Endometrial microvascular endothelial cells (primary cell): ENCODE measurements around the gene LRRC8C. TPM values are rescaled to one million over a fixed set of nuclear protein-coding genes. Genes with fewer than 3 reads are reported as not detected.

Experiments used
- in situ Hi-C: cut with HindIII; loops from 2 replicates; pipeline ENCODE4 v1.10.0; 2017; ENCODE audit warnings: low sequenced_read_pairs, low pct_unique_long_range_greater_than_20kb; ENCODE audit errors: inconsistent ontology term
- total RNA-seq: library from RNA; depleted of rRNA; stranded (reverse); fragments of >200 nt; gene quantifications from one replicate; pipeline ENCODE4 v1.2.3, GENCODE V29; 2015; ENCODE audit errors: inconsistent ontology term

LRRC8C gene
- total RNA-seq, 1 donor from 2014 or later, result 32.2 TPM

DNA sequence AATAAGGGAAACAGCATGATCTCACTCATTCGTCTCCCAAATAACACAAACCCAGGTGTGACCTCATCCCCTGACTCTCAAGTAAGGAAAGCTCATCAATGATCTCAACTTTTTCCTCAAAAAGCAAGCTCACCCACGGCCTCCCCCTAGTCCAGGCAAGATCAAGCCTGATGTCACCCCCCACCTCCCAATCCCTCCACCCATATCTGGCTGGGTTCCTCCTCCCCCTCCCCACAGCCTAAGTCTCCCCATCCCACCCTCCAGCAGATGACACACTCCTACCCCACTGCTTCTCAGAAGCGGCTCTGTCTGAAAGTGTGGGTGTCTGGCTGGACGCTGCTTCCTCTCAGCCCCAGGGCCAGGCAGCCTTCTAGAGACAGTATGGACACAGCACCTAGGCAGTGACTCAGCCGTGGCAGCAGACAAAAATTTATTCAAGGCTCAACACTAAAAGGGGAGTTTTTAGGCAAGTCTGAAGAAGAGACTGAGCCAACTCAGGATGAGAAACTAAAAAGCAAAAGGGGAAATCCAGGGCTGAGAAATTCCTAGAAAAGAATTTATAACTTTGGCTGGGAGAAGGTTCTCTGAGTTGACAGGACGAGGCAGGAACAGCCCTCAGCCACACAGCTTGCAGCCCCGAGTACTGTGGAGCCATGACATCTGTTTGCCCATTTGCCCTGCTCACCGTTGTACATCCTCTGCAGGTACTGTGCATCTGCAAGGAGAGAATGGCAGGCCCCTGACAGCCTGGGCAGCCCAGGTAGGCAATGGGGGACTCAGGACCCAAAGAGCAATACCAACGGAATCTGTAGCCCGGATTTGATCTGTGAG, 106.3 kb downstream of the LRRC8C start:
- in situ Hi-C loops, result no loop called here

DNA sequence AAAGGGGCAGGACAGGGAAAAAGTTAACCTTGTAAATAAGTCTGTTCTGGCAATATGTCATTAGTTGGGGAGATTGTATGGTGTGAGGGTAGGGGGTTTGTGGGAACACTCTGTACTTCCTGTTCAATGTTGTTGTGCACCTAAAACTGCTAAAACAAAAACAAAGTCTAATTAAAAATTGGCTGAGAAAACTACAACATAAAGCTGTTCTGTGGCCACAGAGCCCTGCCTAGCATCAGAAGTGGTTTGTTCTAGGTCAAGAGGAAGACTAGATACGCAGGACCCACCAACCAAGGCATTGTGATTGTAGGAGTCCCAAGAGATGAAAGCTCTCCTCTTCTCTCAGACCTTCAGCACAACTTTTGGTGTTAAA, 106.9 kb downstream of the LRRC8C start:
- in situ Hi-C loops, result no loop called here

DNA sequence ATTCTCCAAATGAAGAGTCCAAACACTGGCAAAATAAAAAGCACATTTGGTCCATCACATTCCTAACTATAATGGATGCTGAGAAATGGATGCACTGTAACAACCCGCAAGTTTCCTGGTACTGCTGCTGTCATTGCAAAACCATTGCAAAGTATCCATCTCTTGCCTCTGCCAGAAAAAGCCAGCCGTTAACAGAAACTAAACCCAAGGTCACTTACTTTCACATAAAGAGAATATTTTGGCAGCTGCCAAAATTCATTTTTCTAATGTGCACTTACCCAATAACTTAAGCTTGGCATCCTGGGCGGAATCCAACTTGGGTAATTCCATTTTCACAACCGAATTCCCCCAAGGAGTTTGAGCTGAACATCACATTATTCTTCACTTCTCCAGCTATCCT, 110.9 kb downstream of the LRRC8C start:
- in situ Hi-C loops, result no loop called here

DNA sequence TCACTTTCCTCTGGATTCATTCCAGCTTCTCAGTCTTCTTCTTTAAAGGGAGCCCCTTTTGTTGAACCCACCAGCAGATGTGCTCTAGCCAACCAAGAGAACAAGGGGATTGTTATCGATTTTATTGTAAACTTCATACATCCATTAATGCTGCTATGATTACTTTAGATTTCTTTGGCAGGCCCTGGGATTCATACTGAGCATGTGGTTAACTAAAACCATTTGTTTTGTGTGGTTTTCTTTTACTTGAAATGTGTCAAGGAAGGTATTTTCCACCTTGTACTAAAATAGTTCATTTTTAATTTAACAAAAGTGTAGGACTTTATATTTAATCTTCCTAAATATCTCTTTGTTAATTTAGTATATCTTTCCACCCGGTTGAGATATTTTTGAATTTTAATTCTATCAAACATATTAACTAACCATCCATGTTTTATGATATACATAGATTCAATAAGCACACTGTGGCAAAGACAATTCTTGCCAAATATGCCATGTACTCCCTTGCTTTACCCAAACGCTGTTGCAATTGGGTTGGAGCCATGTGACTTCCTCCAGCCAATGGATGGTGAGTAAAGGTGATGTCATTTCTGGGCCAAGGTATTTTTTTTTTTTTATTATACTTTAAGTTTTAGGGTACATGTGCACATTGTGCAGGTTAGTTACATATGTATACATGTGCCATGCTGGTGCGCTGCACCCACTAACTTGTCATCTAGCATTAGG, 113.7 kb downstream of the LRRC8C start:
- in situ Hi-C loops, result no loop called here

DNA sequence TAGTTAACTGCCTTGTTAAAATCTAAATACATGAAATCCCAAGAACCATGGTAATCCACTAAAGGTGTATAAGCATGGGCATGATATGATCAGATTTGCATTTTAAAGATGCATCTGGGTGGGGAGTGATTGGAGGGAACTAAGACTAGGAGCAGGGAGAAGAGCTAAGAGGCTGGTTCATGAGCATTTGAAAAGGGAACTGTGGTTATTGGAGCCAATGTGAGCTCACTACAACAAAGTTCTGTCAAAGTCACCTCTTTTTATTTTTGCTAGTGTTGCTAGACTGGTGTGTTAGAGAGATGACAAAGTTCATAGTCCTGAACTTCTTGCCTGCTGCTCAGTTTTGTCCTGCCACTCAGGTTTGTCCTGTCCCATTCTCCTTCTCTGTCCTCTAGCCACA, 120.8 kb downstream of the LRRC8C start:
- in situ Hi-C loops, result loop anchor here (25.0 kb wide), 1 partner anchor 266 kb away; no protein-coding TSS in a partner anchor

DNA sequence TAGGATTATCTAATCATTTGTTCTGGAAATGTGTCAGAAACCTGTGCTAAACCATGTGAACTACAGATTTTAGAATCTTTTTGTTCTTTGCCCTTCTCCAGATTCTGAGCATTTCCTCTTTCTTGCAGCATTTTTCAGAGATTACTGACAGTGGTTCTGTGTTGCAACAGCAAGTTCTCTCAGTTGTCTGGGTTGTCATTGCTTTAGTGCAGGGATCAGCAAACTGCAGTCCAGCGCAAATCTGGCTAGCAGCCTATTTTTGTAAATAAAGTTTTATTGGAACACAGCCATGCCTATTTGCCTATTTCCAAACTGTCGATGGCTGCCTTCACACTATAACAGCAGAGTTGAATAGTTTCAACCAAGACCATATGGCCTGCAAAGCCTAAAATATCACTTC, 121.6 kb downstream of the LRRC8C start:
- in situ Hi-C loops, result loop anchor here (25.0 kb wide), 1 partner anchor 267 kb away; no protein-coding TSS in a partner anchor

DNA sequence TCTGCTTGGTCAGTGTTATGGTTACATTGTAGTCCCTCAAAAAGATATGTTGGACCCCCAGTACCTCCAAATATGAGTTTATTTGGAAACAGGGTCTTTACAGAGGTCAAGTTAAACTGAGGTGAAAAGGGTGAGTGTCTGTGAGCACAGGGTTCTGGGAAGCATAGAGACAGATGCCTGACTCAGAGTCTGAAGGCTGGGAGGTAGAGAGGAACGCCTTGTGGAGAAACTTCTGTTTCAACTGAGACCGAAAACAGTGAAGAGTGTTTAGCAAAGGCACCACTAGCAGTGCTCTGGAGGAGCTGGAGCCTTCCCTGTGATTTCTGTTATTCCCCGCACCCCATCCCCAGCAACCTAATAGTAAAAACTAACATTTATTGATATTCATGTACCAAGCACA, 122.7 kb downstream of the LRRC8C start:
- in situ Hi-C loops, result loop anchor here (25.0 kb wide), 1 partner anchor 268 kb away; no protein-coding TSS in a partner anchor

DNA sequence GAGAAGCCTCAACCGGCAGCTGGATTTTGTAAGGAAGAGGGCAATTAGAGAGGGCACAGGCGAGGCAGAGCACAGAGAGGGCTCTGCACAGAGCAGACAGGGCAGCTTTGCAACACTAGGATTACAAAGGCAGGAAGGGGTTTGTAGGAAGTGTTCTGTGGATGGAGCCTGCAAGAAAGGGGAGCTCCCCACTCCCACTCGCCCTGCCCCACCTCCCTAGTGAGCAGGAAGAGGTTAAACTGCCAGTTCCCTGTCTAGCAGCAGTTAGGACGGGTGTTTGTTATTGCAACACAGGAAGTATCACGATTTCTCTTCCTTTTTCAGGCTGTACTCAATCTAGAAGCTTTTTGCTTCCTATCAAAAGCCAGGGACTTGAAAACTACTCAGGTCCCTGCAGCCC, 124.6 kb downstream of the LRRC8C start:
- in situ Hi-C loops, result loop anchor here (25.0 kb wide), 1 partner anchor 270 kb away; no protein-coding TSS in a partner anchor

DNA sequence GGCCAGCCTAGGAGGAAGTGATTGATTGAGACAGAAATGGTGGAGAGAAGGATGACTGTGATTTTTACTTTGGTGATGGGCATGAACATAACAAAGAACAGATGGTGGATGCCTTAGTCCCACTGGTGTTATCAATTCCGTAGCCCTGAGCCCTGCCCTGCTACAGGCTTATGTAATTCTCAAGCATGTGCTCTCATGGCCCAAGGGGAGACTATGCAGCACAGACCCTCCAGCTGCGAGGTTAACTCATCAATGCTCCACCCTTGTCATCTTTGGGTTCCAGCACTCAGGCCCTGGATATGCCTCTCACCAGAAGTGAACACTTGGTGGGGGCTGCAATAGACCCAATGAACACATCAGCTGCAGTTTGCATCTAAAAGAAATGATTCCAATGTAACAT, 125.2 kb downstream of the LRRC8C start:
- in situ Hi-C loops, result loop anchor here (25.0 kb wide), 1 partner anchor 271 kb away; no protein-coding TSS in a partner anchor

DNA sequence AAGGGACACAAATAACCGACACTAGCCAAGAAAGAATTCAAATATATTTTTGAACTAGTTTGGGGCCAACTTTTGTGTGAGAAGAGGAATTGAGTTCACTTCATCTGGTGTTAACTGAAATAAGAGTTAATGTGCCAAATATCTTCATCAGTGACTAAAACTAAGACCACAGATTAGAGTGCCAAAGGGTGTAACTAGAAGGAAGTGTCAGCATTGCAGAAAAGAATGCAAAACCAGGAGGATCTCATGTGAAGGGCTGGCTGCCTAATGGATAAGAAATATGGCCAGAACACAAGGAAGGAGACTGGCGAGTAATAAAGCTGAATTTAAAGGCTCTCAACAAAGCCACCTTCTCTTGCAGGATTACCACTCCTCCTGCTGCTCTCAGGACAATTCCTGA, 126.1 kb downstream of the LRRC8C start:
- in situ Hi-C loops, result loop anchor here (25.0 kb wide), 1 partner anchor 272 kb away; no protein-coding TSS in a partner anchor

DNA sequence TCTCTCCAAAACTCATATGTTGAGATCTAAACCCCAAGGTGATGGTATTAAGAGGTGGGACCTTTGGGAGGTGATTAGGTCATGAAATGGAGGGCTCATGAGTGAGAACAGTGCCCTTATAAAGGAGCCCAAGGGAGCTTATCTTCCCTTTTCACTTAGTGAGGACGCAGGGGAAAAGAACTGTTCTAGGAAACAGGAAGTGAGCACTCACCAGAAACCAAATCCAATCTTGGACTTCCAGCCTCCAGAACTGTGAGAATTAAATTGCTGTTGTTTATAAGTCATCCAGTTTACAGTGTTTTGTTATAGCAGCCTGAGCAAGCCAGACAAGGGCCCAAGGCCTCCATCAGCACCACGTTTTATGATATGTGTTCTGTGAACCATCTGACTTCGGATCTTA, 127.6 kb downstream of the LRRC8C start:
- in situ Hi-C loops, result loop anchor here (25.0 kb wide), 1 partner anchor 273 kb away; no protein-coding TSS in a partner anchor

DNA sequence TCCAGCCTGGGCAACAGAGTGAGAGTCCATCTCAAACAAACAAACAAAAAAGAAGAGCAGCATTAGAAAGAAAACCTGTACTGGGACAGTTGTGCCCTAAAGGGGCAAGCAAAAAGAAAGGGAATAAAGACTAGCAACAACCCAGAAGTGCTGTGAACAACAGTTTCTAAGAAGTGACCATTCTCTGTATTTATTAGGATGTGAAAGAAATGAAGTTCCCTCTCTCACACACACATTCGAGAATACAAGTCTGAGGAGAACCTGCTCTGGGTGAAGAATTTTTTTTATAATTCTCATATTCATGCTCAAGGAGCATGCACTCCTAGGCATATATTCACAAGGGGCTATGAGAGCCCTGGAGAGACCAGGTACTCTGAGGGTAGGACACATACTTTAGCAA, 128.4 kb downstream of the LRRC8C start:
- in situ Hi-C loops, result loop anchor here (25.0 kb wide), 1 partner anchor 274 kb away; no protein-coding TSS in a partner anchor

DNA sequence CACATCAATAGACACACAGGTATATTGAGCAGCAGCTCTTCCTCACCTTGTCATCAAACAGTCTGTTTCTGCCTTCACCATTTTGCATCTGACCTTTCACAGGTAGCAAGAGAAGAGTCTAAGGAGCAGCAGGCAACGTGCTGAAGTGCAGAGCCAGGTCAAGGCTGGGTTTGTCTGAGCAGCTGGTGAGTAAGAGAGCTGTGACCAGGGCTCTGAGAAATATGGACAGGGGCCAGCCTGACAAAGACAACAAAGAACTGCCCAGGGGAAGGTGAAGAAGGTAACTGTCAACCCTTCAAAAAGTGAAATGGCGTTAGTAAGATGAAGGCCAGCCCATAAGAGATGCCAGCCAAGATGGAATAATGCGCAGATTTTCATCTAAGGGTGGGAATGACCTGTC, 129.0 kb downstream of the LRRC8C start:
- in situ Hi-C loops, result loop anchor here (25.0 kb wide), 1 partner anchor 275 kb away; no protein-coding TSS in a partner anchor

DNA sequence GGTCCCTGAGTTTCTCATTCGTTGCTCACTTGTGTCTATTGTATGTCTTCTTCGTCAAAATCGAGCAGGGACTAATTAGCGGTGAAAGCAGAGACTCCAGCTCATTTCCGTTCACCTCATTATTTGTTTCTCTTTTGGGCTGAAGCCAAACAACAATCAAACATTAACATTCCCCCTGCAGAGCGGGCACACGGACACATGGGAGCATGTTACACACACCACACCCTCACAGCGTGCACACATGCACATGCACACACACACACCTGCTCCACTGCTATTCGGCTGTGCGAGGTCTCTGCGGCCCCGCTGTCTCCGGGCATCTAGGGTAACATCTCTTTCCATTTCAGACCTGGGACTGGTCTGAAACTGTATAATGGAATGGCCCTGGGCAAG, 129.5 kb downstream of the LRRC8C start:
- in situ Hi-C loops, result loop anchor here (25.0 kb wide), 1 partner anchor 275 kb away; no protein-coding TSS in a partner anchor

DNA sequence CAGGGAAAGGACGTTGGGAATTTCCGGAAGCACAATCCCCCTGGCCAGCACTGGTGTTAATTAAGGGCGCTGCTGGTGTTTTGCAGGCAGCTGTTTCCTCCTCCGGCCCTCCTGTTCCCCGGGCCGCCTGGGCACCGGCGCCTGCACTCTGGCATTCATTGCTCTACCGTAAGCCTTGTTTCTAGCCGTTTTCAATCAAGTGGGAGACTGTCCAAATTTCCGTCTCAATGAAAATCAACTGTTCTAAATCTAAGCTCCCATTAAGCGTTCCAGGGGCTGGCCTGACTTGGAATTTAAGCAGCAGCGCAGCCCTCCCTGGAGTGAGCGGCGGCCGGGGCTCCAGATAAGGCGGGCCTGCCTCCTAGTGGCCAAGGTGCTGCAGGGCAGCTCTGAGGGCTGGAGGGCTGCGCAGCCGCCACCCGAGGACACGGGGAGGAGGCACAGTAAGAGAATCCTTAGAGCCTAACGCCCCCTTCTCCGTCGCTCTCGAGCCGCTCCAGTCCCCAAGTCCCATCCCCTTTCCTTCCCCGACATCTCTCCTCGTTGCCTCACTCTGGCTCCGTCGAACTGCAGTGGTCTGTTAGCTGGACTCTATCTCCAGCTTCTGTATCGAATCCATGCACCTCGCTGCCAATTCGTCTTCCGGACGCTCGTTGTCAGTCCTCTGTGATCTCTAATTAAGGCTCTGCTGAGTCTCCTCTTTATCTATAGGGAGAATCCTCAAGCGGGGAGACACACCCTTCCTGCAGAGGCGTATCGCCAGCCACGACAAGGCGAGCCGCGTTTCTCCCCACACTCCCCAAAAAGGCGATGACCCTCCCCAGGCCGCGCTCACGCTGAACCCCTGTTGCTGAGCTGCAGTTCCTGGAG, 130.1 kb downstream of the LRRC8C start:
- in situ Hi-C loops, result loop anchor here (25.0 kb wide), 1 partner anchor 276 kb away; no protein-coding TSS in a partner anchor

DNA sequence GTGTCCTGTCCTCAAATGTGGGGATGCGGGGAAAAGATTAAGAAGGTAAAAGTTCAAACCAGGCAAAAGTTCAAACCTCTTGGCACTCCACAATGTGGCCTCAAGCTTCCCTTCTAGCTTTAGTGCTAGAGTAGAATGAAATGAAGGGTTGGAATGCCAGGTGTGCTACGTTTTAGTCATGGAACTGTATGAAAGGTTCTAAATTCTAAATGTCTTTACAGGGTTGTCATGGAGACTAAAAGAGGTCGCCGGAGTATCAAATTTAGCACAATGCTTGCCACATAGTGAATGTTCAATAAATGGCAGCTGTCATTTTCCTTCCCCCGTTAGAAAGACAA, 130.7 kb downstream of the LRRC8C start:
- in situ Hi-C loops, result loop anchor here (25.0 kb wide), 1 partner anchor 276 kb away; no protein-coding TSS in a partner anchor

DNA sequence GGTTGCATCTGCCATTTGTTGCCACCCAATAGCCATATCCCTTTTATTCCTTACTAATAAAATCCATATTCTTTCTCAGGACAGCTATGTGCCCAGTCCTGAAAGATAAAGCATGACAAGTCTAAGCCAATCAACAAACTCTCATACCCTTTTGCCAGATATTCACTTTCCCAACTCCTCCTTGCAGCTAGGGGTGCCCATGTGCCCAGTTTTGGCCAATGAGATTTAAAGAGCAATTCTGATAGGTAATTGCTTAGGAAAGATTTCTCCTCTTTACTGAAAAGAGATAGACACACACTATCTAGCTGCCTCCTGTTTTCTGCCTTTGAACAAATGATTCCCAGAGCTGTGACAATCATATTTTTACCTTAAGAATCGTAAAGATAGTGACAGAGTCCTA, 132.9 kb downstream of the LRRC8C start:
- in situ Hi-C loops, result loop anchor here (25.0 kb wide), 1 partner anchor 278 kb away; no protein-coding TSS in a partner anchor

DNA sequence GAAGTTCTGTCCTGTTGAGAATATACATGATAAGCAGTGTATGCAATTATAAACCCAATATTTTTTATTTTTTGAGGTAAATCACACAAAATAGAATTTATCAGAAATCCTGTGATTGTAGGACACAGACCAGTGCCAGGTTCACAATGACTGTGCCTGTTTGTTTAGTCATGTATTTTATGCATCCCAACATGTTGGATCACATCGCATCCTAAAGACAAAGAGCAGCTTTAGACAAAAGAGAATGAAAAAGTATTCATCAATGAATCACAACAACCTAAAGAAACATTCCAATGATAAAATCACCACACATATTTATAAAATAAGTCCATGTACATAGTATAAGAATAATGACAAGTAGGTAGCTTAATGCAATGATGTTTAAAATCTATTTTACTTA, 134.7 kb downstream of the LRRC8C start:
- in situ Hi-C loops, result loop anchor here (25.0 kb wide), 1 partner anchor 280 kb away; no protein-coding TSS in a partner anchor
